Psoas muscle (tissue), 8 donors: ENCODE measurements around the gene NSD2. TPM values are rescaled to one million over a fixed set of nuclear protein-coding genes. Genes with fewer than 3 reads are reported as not detected.
A peak's percentile ranks its signal among the peaks of the same experiment; 100 is the strongest.
"Not testable (repeated sequence)": the region's sequence is repeated elsewhere in the genome, so short reads cannot be mapped to it uniquely, and the experiment has no call there.

ENCODE experiments used
- ATAC-seq, 4 donors: fragments of 200-7000 bp; cut with Tn5 transposase; one replicate each; pipeline ENCODE4 v1.9.1; 2020; ENCODE audit warnings: moderate library complexity in 3 of 4, mild to moderate bottlenecking in 2 of 4
- DNase-seq, 2 donors: peaks; one replicate each; pipeline ENCODE4 v3.0.0-alpha.2; 2020
- H3K27ac ChIP-seq: fragments of 200-600 bp; one replicate; pipeline ENCODE4 v1.8.0; 2022
- H3K27me3 ChIP-seq, 3 donors: fragments of 200-600 bp in 1 of 3; one replicate each; pipeline versions ENCODE4 v1.6.1 to v1.8.0; 2013 to 2022; ENCODE audit warnings: low read length in 2 of 3, mild to moderate bottlenecking in 2 of 3, moderate library complexity in 1 of 3; ENCODE audit not compliant: insufficient read depth in 3 of 3
- H3K36me3 ChIP-seq, 2 donors: fragments of 200-600 bp in 1 of 2; one replicate each; pipeline versions ENCODE4 v1.6.1 to v1.8.0; 2013 to 2022; ENCODE audit warnings: low read depth in 1 of 2, mild to moderate bottlenecking in 1 of 2, moderate library complexity in 1 of 2; ENCODE audit not compliant: insufficient read depth in 1 of 2
- H3K4me1 ChIP-seq: fragments of 200-600 bp; one replicate; pipeline ENCODE4 v1.8.0; 2022
- H3K4me3 ChIP-seq: fragments of 200-600 bp; one replicate; pipeline ENCODE4 v1.8.0; 2022; ENCODE audit warnings: mild to moderate bottlenecking
- H3K9me3 ChIP-seq: fragments of 200-600 bp; one replicate; pipeline ENCODE4 v1.8.0; 2022
- WGBS, 3 donors: extraction: QIAGEN DNeasy Blood & Tissue Kit; methylation state at CpG; one replicate each; pipeline versions ENCODE4 v1.1.6 to v1.1.7; 2013; 5-methylcytosine and 5-hydroxymethylcytosine counted together
- intact Hi-C, 2 donors: fragments of 100-400 bp; cut with DNase I; formaldehyde crosslinking; loops; one replicate each; pipeline versions ENCODE4 v1.11.0 to v1.14.2; 2022
- polyA plus RNA-seq, 3 donors: library from polyadenylated mRNA; stranded (reverse); fragments of 200-250 nt; gene quantifications; one replicate each; pipeline ENCODE4 v1.2.3, GENCODE V29; 2013
- total RNA-seq, 4 donors: library from RNA; stranded (reverse); fragmentation: NEBNext Ultra II Directional in 2 of 4; extraction: Animal tissue kit (Norgen Biotek cat#: 25700) in 2 of 4; gene quantifications; one replicate each; pipeline versions ENCODE4 v1.2.1 to v1.2.4, GENCODE V29; 2021 to 2023
- TF ChIP-seq, protein P1 (sequence below): fragments of 200-600 bp; IDR thresholded peaks from one replicate; pipeline ENCODE4 v1.8.0; 2022; ENCODE audit warnings: antibody characterized with exemption
- donor health status: healthy with polysubstance abuse.
- donor health status: DM: no; HTN: no; CAD: no; lungs with moderate emphysema.
- donor health status: Bipolar disorder and iron deficiency.
- donor health status: healthy.
- donor health status: DM: yes; HTN: yes; CAD: no.
- donor health status: DM: no; HTN: no; CAD: no.
- donor health status: DM: no; HTN: no; CAD: no.
- donor health status: DM: yes; HTN: yes; CAD: no.

NSD2 gene
- total and polyA plus RNA-seq, 7 donors = 5.6 to 36.0 (median 21.2) TPM

GRCh38 chr4:1991596-1992434, 120.6 kb downstream of the NSD2 start:
- intact Hi-C loops = loop anchor here in 1 of 2 donors (10.0 kb wide), 1 partner anchor 193 kb away; no protein-coding TSS in a partner anchor

DNA sequence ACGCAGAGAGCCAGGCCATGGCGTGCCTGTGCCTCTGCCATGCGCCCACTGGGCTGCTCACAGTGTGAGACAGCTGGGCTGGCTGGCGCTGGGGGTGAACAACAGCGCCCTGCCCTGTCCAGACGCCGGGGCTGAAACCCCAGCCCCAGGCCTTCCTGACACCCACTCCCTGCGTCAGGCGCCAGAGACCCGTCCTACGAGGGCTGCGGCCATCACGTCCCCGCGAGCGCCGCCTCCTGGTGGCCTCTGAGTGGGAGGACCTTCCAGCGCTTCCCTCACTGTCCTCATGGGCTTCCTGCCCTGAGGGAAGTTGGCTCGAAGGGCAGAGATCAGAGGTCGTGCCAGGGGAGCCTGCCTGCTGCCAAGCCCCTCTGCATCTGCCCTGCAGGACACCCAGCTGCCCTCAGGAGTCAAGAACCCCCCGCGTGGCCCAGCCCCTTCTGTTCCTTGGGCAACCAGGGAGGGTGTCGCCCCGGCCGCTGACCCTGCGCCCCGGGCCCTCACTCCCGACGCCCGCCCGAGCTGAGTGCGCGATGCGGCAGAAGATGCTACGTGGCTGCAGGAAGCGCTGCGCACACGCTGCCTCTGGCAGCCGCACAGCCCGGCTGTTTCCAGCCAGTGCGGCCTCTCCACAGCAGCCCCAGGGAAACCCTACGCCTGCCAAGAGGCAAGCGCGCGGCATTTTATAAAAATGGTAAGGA, 121.4 kb downstream of the NSD2 start:
- 62 to 79% (median 76%) methylated on average over 40 to 45 of the region's 45 CpGs for WGBS, 3 donors
- intact Hi-C loops = loop anchor here in 1 of 2 donors (10.0 kb wide), 1 partner anchor 192 kb away; no protein-coding TSS in a partner anchor
- H3K27ac ChIP-seq = no peak overlapping the region
- no peaks in the 10 kb centered on the region for H3K4me1 ChIP-seq
- ATAC-seq = peak; percentile 42 to 75 (median 58)
- TF ChIP-seq, protein P1, sequence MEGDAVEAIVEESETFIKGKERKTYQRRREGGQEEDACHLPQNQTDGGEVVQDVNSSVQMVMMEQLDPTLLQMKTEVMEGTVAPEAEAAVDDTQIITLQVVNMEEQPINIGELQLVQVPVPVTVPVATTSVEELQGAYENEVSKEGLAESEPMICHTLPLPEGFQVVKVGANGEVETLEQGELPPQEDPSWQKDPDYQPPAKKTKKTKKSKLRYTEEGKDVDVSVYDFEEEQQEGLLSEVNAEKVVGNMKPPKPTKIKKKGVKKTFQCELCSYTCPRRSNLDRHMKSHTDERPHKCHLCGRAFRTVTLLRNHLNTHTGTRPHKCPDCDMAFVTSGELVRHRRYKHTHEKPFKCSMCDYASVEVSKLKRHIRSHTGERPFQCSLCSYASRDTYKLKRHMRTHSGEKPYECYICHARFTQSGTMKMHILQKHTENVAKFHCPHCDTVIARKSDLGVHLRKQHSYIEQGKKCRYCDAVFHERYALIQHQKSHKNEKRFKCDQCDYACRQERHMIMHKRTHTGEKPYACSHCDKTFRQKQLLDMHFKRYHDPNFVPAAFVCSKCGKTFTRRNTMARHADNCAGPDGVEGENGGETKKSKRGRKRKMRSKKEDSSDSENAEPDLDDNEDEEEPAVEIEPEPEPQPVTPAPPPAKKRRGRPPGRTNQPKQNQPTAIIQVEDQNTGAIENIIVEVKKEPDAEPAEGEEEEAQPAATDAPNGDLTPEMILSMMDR = no peak
- no peak overlapping the region for H3K4me3 ChIP-seq
- H3K36me3 ChIP-seq = peaks cover 0 to 40% of the 10 kb centered on the region in 2 donors
- DNase-seq = peak in 1 of 2 donors; percentile 63
- no peaks in the 10 kb centered on the region for H3K9me3 ChIP-seq
- H3K27me3 ChIP-seq = no peaks in the 10 kb centered on the region

More at GRCh38 chr4:1991596-1992434, 120.6 kb downstream of the NSD2 start:
- TF ChIP-seq, protein P1 = no peak
- Histone ChIP-seq H3K9me3 (no peaks in the 10 kb centered on the region), H3K4me1 (no peaks in the 10 kb centered on the region), H3K27ac (no peak overlapping the region), H3K4me3 (no peak overlapping the region), H3K27me3 (no peaks in the 10 kb centered on the region), H3K36me3 (peaks cover 0 to 48% of the 10 kb centered on the region in 2 donors)
- ATAC-seq (peak; percentile 31 to 71 (median 68)), DNase-seq (peak in 1 of 2 donors; percentile 54)
- WGBS, 3 donors = 88 to 96% (median 91%) methylated on average over 37 of the region's 37 CpGs

DNA sequence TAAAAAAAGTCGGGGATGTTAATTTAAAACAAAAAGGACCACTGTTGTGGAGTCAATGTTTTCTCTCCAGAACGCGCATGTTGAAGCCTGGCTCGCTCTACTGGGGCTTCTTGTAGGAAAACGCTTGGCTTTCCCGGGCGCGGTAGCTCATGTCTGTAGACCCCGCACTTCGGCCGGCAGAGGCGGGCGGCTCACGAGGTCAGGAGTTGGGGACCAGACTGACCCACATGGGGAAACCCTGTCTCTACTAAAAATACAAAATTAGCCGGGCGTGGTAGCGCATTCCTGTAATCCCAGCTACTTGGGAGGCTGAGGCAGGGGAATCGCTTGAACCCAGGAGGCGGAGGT, 122.0 kb downstream of the NSD2 start:
- H3K4me3 ChIP-seq = no peak overlapping the region
- DNase-seq = peak in 1 of 2 donors; percentile 17
- H3K9me3 ChIP-seq = no peaks in the 10 kb centered on the region
- H3K36me3 ChIP-seq = peaks cover 0 to 35% of the 10 kb centered on the region in 2 donors
- TF ChIP-seq, protein P1 = no peak
- H3K4me1 ChIP-seq = no peaks in the 10 kb centered on the region
- no peak overlapping the region for H3K27ac ChIP-seq
- WGBS, 3 donors = 80 to 88% (median 85%) methylated on average over 19 of the region's 19 CpGs
- no peak for ATAC-seq
- intact Hi-C loops = loop anchor here in 1 of 2 donors (10.0 kb wide), 1 partner anchor 192 kb away; no protein-coding TSS in a partner anchor
- H3K27me3 ChIP-seq = no peaks in the 10 kb centered on the region

GRCh38 chr4:1993718-1994516, 122.7 kb downstream of the NSD2 start:
- H3K9me3 ChIP-seq = not testable (repeated sequence)

More at GRCh38 chr4:1993718-1994516, 122.7 kb downstream of the NSD2 start:
- intact Hi-C loops = loop anchor here in 1 of 2 donors (10.0 kb wide), 1 partner anchor 191 kb away; no protein-coding TSS in a partner anchor
- 93 to 96% (median 95%) methylated on average over 20 of the region's 20 CpGs for WGBS, 3 donors
- ATAC-seq, H3K4me1 ChIP-seq, H3K4me3 ChIP-seq, H3K27me3 ChIP-seq, H3K27ac ChIP-seq: not testable (repeated sequence)
- peak in 1 of 2 donors; percentile 30 for DNase-seq
- peaks cover 0 to 27% of the 10 kb centered on the region in 2 donors for H3K36me3 ChIP-seq
